DND-41 (cell line): ENCODE measurements around the gene MEIS1.

Experiments used
- ATAC-seq: fragments of 200-7000 bp; cut with Tn5 transposase; 3 replicates; pipeline ENCODE4 v1.9.1; 2021; ENCODE audit warnings: low read depth; ENCODE audit not compliant: insufficient read depth
- DNase-seq: peaks from one replicate; pipeline ENCODE4 v3.0.0-alpha.2; 2020
- H2AFZ ChIP-seq: 2 replicates; pipeline ENCODE4 v1.6.0; 2012; ENCODE audit warnings: low read depth, low read length
- H3K27ac ChIP-seq: 2 replicates; pipeline ENCODE4 v1.5.1; 2012; ENCODE audit warnings: low read length, inconsistent platforms
- H3K27me3 ChIP-seq: fragments of 200-600 bp; sonication (generic); 2 replicates; pipeline ENCODE4 v1.6.0; 2012; ENCODE audit warnings: low read length, mild to moderate bottlenecking, inconsistent platforms; ENCODE audit not compliant: insufficient read depth, poor library complexity
- H3K36me3 ChIP-seq: 2 replicates; pipeline ENCODE4 v1.5.1; 2012; ENCODE audit warnings: low read length, inconsistent platforms; ENCODE audit not compliant: insufficient read depth
- H3K4me1 ChIP-seq: 2 replicates; pipeline ENCODE4 v1.5.1; 2012; ENCODE audit warnings: mild to moderate bottlenecking, low read length; ENCODE audit not compliant: insufficient read depth
- H3K4me2 ChIP-seq: 2 replicates; pipeline ENCODE4 v1.6.0; 2012; ENCODE audit warnings: mild to moderate bottlenecking, moderate library complexity, low read length, inconsistent platforms; ENCODE audit not compliant: insufficient read depth
- H3K4me3 ChIP-seq, 2 experiments: fragments of 200-600 bp in 1 of 2; shearing (Covaris generic) in 1 of 2; 2 replicates each; pipeline ENCODE4 v1.5.1; 2012 to 2016; ENCODE audit warnings: inconsistent platforms in 2 of 2, low read length in 2 of 2, mild to moderate bottlenecking in 2 of 2, low read depth in 1 of 2, moderate library complexity in 1 of 2
- H3K79me2 ChIP-seq: 2 replicates; pipeline ENCODE4 v1.6.0; 2012; ENCODE audit warnings: low read length, inconsistent platforms; ENCODE audit not compliant: insufficient read depth
- H3K9ac ChIP-seq: 2 replicates; pipeline ENCODE4 v1.6.0; 2012; ENCODE audit warnings: low read depth, mild to moderate bottlenecking, inconsistent platforms, low read length, moderate library complexity
- H3K9me3 ChIP-seq: 2 replicates; pipeline ENCODE4 v1.5.1; 2012; ENCODE audit warnings: low read length, moderate library complexity, mild to moderate bottlenecking, inconsistent platforms; ENCODE audit not compliant: insufficient read depth, severe bottlenecking
- H4K20me1 ChIP-seq: 2 replicates; pipeline ENCODE4 v1.6.0; 2012; ENCODE audit warnings: low read length; ENCODE audit not compliant: insufficient read depth
- CTCF ChIP-seq: IDR thresholded peaks from 2 replicates; pipeline ENCODE4 v1.5.1; 2012; ENCODE audit warnings: borderline replicate concordance, low read length, moderate library complexity, mild to moderate bottlenecking; ENCODE audit not compliant: poor library complexity, severe bottlenecking; ENCODE audit errors: extremely low read depth
- EZH2 ChIP-seq: IDR thresholded peaks from 3 replicates; pipeline ENCODE4 v1.6.1; 2012; ENCODE audit warnings: borderline replicate concordance, low read depth, mild to moderate bottlenecking, moderate library complexity, low read length, inconsistent platforms; ENCODE audit not compliant: severe bottlenecking

Gene MEIS1

GRCh38 chr2:66509326-66509811 lies 74.4 kb downstream of the MEIS1 start:
- Histone ChIP-seq H3K9me3 (no peaks in the 10 kb centered on the region), H3K4me1 (no peaks in the 10 kb centered on the region), H3K36me3 (no peaks in the 10 kb centered on the region), H3K79me2 (no peaks in the 10 kb centered on the region), H2AFZ (no peak overlapping the region), H3K9ac (no peak overlapping the region), H3K4me3 (no peak overlapping the region), H3K27me3 (peaks cover 3% of the 10 kb centered on the region), H3K4me2 (no peak overlapping the region), H4K20me1 (no peaks in the 10 kb centered on the region), H3K27ac (no peak overlapping the region)
- no peak for ATAC-seq
- no peak for DNase-seq
- TF ChIP-seq CTCF (no peak), EZH2 (no peak)

GRCh38 chr2:66512626-66513025 lies 77.7 kb downstream of the MEIS1 start:
- Histone ChIP-seq H3K4me3 (no peak overlapping the region), H2AFZ (no peak overlapping the region), H3K9ac (no peak overlapping the region), H3K36me3 (no peaks in the 10 kb centered on the region), H3K9me3 (no peaks in the 10 kb centered on the region), H3K4me1 (no peaks in the 10 kb centered on the region), H3K4me2 (no peak overlapping the region), H3K27me3 (peaks cover 3% of the 10 kb centered on the region), H3K27ac (no peak overlapping the region), H3K79me2 (no peaks in the 10 kb centered on the region), H4K20me1 (no peaks in the 10 kb centered on the region)
- ATAC-seq (no peak), DNase-seq (no peak)
- TF ChIP-seq EZH2 (no peak), CTCF (no peak)

DNA sequence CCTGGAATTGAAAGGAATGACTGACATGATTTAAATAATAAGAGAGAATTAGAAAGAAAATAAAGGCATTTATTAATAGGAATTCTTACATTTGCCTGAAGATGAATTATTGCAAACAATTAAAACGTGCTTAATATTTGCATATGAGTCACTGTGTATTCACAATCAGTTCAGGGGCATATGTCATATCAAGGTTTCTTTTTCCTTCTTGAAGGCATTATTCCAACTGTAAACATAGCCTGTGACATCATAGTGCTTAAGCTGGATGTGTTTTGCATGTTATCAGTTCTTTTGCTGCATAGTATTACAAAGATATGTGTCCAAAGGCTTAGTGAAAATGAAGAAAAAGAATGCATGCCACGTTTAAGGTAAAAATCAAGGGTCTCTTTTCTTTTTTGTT lies 80.8 kb downstream of the MEIS1 start:
- H2AFZ ChIP-seq: no peak overlapping the region
- no peaks in the 10 kb centered on the region for H3K9me3 ChIP-seq
- H4K20me1 ChIP-seq: no peaks in the 10 kb centered on the region
- ATAC-seq (no peak), DNase-seq (no peak)
- H3K4me3 ChIP-seq: no peak overlapping the region
- no peaks in the 10 kb centered on the region for H3K79me2 ChIP-seq
- H3K27ac ChIP-seq: no peak overlapping the region
- no peak overlapping the region for H3K9ac ChIP-seq
- no peak overlapping the region for H3K4me2 ChIP-seq
- no peak for TF ChIP-seq EZH2
- no peak for TF ChIP-seq CTCF
- H3K4me1 ChIP-seq: no peaks in the 10 kb centered on the region
- peaks cover 6% of the 10 kb centered on the region for H3K27me3 ChIP-seq
- no peaks in the 10 kb centered on the region for H3K36me3 ChIP-seq

- no peak for TF ChIP-seq CTCF
- TF ChIP-seq EZH2: no peak
- Histone ChIP-seq H3K36me3 (no peaks in the 10 kb centered on the region), H3K4me3 (no peak overlapping the region), H3K27ac (no peak overlapping the region), H3K27me3 (peaks cover 6% of the 10 kb centered on the region), H3K9me3 (no peaks in the 10 kb centered on the region), H3K79me2 (no peaks in the 10 kb centered on the region), H2AFZ (no peak overlapping the region), H4K20me1 (no peaks in the 10 kb centered on the region), H3K4me2 (no peak overlapping the region), H3K4me1 (no peaks in the 10 kb centered on the region), H3K9ac (no peak overlapping the region)
- no peak for DNase-seq
- no peak for ATAC-seq
These were observed 81.6 kb downstream of the MEIS1 start for GRCh38 chr2:66516499-66516898.
